Activated B cell treated with CpG ODN at 0.5 μM for 24 hours (primary cell): ENCODE measurements around the gene IRF5. TPM values are rescaled to one million over a fixed set of nuclear protein-coding genes. Genes with fewer than 3 reads are reported as not detected.

Experiments used
- ATAC-seq: fragments of 200-7000 bp; cut with Tn5 transposase; one replicate; pipeline ENCODE4 v1.10.0; 2021; ENCODE audit warnings: low read depth, mild to moderate bottlenecking, moderate library complexity
- CTCF ChIA-PET: fragments of 350-600 bp; sonication (Branson Sonifier 250); formaldehyde crosslinking; loops from one replicate; lab custom pipeline; 2021; ENCODE audit warnings: antibody characterized with exemption; lab: Charles Lee
- POLR2A ChIA-PET: fragments of 350-600 bp; sonication (Branson Sonifier 250); formaldehyde crosslinking; loops from one replicate; lab custom pipeline; 2021; ENCODE audit warnings: antibody characterized with exemption; lab: Charles Lee
- DNase-seq: peaks from one replicate; pipeline ENCODE4 v3.0.0; 2022
- H3K27ac Mint-ChIP-seq: one replicate; pipeline ENCODE4 v1.8.0; 2020; ENCODE audit warnings: mixed read lengths
- H3K27me3 Mint-ChIP-seq: one replicate; pipeline ENCODE4 v1.8.0; 2021; ENCODE audit warnings: mixed read lengths
- H3K36me3 Mint-ChIP-seq: one replicate; pipeline ENCODE4 v1.8.0; 2021; ENCODE audit warnings: low read depth, mixed read lengths
- H3K4me1 Mint-ChIP-seq: one replicate; pipeline ENCODE4 v1.8.0; 2021; ENCODE audit warnings: mixed read lengths
- H3K4me3 Mint-ChIP-seq: one replicate; pipeline ENCODE4 v1.8.0; 2020; ENCODE audit warnings: mild to moderate bottlenecking, mixed read lengths
- H3K9me3 Mint-ChIP-seq: one replicate; pipeline ENCODE4 v1.8.0; 2020; ENCODE audit warnings: mixed read lengths
- CTCF ChIP-seq: fragments of 200-600 bp; IDR thresholded peaks from one replicate; pipeline ENCODE4 v1.8.0; 2022; ENCODE audit warnings: antibody characterized with exemption, mild to moderate bottlenecking
- intact Hi-C: fragments of 100-400 bp; cut with micrococcal nuclease; formaldehyde crosslinking; loops from one replicate; pipeline ENCODE4 v1.15.1; 2024
- total RNA-seq: library from RNA; stranded (reverse); gene quantifications from 2 replicates; pipeline ENCODE4 v1.2.3, GENCODE V29; 2022

IRF5 gene
- total RNA-seq, result 145 and 164 TPM in 2 replicates

- Mint-ChIP-seq H3K27me3 (no peaks in the 10 kb centered on the region), H3K4me1 (peaks cover 77% of the 10 kb centered on the region), H3K9me3 (no peaks in the 10 kb centered on the region), H3K4me3 (peak within 1 kb of the TSS; percentile 97), H3K27ac (peak within 1 kb of the TSS; percentile 94), H3K36me3 (peaks cover 28% of the 10 kb centered on the region)
- DNase-seq (peak; percentile 58), ATAC-seq (peak; percentile 1)
- CTCF ChIA-PET, result interaction anchor here (0.6 to 1.0 kb wide), 2 partner anchors 10 to 126 kb away, joined by 3 to 5 read pairs; no protein-coding TSS in a partner anchor
- TF ChIP-seq CTCF, result no peak
- POLR2A ChIA-PET, result interaction anchor here (0.6 to 4.6 kb wide), 10 partner anchors 9 to 208 kb away, joined by 3 to 45 read pairs (median 4); partner anchors contain the start of genes KCP and TSPAN33
- intact Hi-C loops, result loop anchor here (5.0 to 10.0 kb wide), 2 partner anchors 146 to 677 kb away; partner anchors contain the start of genes CCDC136 and NRF1
Observed at GRCh38 chr7:128937647-128938543, at the start of gene IRF5. TSS of gene IRF5 (plus strand) at chr7:128937927. CDS start at chr7:128942082, 4,155 bp downstream.

- no peak for TF ChIP-seq CTCF
- POLR2A ChIA-PET, result no interaction called here
- no peaks in the 10 kb centered on the region for H3K36me3 Mint-ChIP-seq
- no peaks in the 10 kb centered on the region for H3K9me3 Mint-ChIP-seq
- peaks cover 5% of the 10 kb centered on the region for H3K4me1 Mint-ChIP-seq
- peaks cover 15% of the 10 kb centered on the region for H3K27me3 Mint-ChIP-seq
- DNase-seq, result no peak
- H3K4me3 Mint-ChIP-seq, result no peak overlapping the region
- intact Hi-C loops, result no loop called here
- ATAC-seq, result no peak
- CTCF ChIA-PET, result no interaction called here
- H3K27ac Mint-ChIP-seq, result no peak overlapping the region
Observed at GRCh38 chr7:128888039-128888755, 49.5 kb upstream of the IRF5 start.

GRCh38 chr7:128888756-128889095, 49.0 kb upstream of the IRF5 start:
- Mint-ChIP-seq H3K4me3 (no peak overlapping the region), H3K36me3 (no peaks in the 10 kb centered on the region), H3K9me3 (no peaks in the 10 kb centered on the region), H3K4me1 (peaks cover 2% of the 10 kb centered on the region), H3K27ac (no peak overlapping the region), H3K27me3 (peaks cover 15% of the 10 kb centered on the region)
- intact Hi-C loops, result no loop called here
- TF ChIP-seq CTCF, result no peak
- ATAC-seq (no peak), DNase-seq (no peak)
- CTCF ChIA-PET, result no interaction called here
- POLR2A ChIA-PET, result no interaction called here

GRCh38 chr7:128889121-128889520, 48.6 kb upstream of the IRF5 start:
- no peak overlapping the region for H3K27ac Mint-ChIP-seq
- H3K27me3 Mint-ChIP-seq, result peaks cover 15% of the 10 kb centered on the region
- no peak for TF ChIP-seq CTCF
- DNase-seq, result no peak
- ChIA-PET POLR2A (no interaction called here), CTCF (no interaction called here)
- ATAC-seq, result no peak
- H3K36me3 Mint-ChIP-seq, result no peaks in the 10 kb centered on the region
- H3K4me3 Mint-ChIP-seq, result no peak overlapping the region
- intact Hi-C loops, result no loop called here
- H3K9me3 Mint-ChIP-seq, result no peaks in the 10 kb centered on the region
- peaks cover 2% of the 10 kb centered on the region for H3K4me1 Mint-ChIP-seq
